Right ventricle myocardium inferior (tissue), 1 donor: ENCODE results near the gene ANGPTL8. TPM values are rescaled to one million over a fixed set of nuclear protein-coding genes. Genes with fewer than 3 reads are reported as not detected.

Source experiments
- ATAC-seq: fragments of 200-7000 bp; cut with Tn5 transposase; one replicate; pipeline ENCODE4 v1.9.1; 2020; ENCODE audit warnings: mild to moderate bottlenecking, moderate library complexity
- DNase-seq: peaks from one replicate; pipeline ENCODE4 v3.0.0; 2021; ENCODE audit errors: missing footprints
- intact Hi-C: fragments of 100-400 bp; cut with DNase I; formaldehyde crosslinking; loops from one replicate; pipeline ENCODE4 v1.11.0; 2022
- long read RNA-seq: library from polyadenylated mRNA; unstranded; transcript quantifications from one replicate; pipeline ENCODE4 v2.0.0, GENCODE V29; 2021
- total RNA-seq: library from RNA; stranded (reverse); fragmentation: NEBNext Ultra II Directional; extraction: Animal tissue kit (Norgen Biotek cat#: 25700); gene quantifications from one replicate; pipeline ENCODE4 v1.2.1, GENCODE V29; 2021
- donor health status: DM: no; HTN: yes; CAD: no; lungs with severe emphysema.

ANGPTL8 gene
- total RNA-seq, result 0.87 TPM
- long read RNA-seq, partial matches to known transcripts, result 0 of 2 reads
- long read RNA-seq, other reads (novel, unspliced or antisense), result 1 of 2 reads

GRCh38 chr19:11239377-11240000, at the start of gene ANGPTL8:
Gene ANGPTL8 (plus strand): TSS chr19:11239619. CDS start chr19:11239638, 19 bp downstream.
- DNase-seq, result no peak

DNA sequence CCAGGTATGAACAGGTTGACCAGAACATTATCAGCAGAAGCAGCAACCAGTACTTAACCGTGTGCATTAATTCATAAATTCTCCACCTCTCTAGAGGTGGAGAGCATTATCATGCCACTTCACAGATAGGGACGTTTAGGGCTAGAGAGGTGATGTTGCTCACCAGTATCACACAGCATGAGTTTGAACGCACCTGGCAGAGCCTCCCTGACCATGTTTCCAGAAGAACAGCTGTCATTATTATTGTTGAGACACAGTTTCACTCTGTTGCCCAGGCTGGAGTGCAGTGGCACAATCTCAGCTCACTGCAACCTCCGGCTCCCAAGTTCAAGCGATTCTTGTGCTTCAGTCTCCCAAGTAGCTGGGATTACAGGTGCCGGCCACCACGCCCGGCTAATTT, 48.9 kb upstream of the ANGPTL8 start:
- DNase-seq (no peak), ATAC-seq (no peak)
- intact Hi-C loops, result no loop called here

More at GRCh38 chr19:11239377-11240000, at the start of gene ANGPTL8:
- intact Hi-C loops, result no loop called here
- ATAC-seq, result no peak

DNA sequence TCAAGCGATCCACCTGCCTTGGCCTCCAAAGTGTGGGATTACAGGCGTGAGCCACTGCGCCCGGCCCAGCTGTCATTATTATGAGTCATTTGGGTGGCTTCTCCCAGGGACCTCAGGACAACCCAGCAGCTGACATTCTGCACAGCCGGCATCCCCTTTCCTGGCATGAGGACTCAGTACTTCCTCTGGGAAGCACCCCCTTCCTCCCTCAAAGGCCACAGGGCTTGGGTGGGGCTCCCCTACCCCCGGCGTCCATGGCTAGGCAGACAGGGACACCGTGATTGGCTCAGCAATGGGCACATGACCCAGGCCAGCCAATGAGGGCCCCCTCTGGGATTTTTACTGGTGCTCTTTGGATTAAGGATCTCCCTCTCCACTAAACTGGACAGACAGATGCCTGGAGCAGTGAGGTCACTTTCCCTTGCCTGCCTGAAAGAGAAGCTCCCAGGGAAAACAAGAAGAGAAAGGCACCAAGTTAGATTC, 48.1 kb upstream of the ANGPTL8 start:
- intact Hi-C loops, result no loop called here
- peak; percentile 86 for DNase-seq
- peak; percentile 81 for ATAC-seq

- DNase-seq (no peak), ATAC-seq (no peak)
- intact Hi-C loops, result no loop called here
Observed at GRCh38 chr19:11191934-11192333, 47.5 kb upstream of the ANGPTL8 start.

GRCh38 chr19:11192957-11193939, 46.2 kb upstream of the ANGPTL8 start:
- no peak for ATAC-seq
- intact Hi-C loops, result no loop called here
- DNase-seq, result no peak

DNA sequence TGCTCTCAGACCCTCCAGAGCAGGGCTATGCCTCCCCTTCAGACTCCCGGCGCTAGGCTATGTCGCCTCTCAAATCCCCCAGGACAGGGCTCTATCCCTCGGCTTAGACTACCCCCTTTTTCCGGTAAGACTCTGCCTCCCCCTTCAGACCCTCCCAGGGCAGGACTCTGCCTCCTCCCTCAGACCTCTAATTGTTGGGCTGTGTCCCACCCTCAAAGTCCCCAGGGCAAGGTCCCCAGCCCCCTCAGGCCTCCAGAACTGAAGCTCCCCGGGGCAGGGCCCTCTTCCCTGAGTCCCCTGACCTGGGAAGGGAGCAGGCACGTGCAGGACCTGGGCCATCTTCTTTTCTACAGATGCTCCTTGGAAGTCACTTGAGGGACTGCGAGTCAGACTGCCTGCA, 45.2 kb upstream of the ANGPTL8 start:
- ATAC-seq, result no peak
- intact Hi-C loops, result no loop called here
- no peak for DNase-seq

- intact Hi-C loops, result no loop called here
- ATAC-seq (no peak), DNase-seq (no peak)
Observed at GRCh38 chr19:11194656-11195558, 44.5 kb upstream of the ANGPTL8 start.

DNA sequence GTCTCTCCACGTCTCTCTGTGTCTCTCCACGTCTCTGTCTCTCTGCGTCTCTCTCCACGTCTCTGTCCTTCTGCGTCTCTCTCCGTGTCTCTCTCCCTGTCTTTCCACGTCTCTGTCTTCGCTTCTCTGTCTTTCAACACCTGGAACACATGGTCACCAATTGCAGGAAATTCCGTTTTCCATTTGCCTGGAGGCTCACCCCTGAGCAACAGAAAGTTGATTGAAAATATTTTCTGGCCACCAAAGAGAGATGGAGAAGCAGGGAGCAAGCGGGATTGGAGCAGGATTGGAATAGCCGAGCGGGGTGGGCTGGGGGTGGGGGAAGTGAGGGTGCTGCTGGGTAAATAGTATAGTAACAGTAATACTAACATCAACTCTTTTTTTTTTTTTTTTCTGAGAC, 43.7 kb upstream of the ANGPTL8 start:
- intact Hi-C loops, result no loop called here
- ATAC-seq (no peak), DNase-seq (peak; percentile 0)

GRCh38 chr19:11196406-11197287, 42.8 kb upstream of the ANGPTL8 start:
- intact Hi-C loops, result loop anchor here (1.0 kb wide), 1 partner anchor 53 kb away; no protein-coding TSS in a partner anchor
- peak; percentile 48 for ATAC-seq
- DNase-seq, result peak; percentile 71

DNA sequence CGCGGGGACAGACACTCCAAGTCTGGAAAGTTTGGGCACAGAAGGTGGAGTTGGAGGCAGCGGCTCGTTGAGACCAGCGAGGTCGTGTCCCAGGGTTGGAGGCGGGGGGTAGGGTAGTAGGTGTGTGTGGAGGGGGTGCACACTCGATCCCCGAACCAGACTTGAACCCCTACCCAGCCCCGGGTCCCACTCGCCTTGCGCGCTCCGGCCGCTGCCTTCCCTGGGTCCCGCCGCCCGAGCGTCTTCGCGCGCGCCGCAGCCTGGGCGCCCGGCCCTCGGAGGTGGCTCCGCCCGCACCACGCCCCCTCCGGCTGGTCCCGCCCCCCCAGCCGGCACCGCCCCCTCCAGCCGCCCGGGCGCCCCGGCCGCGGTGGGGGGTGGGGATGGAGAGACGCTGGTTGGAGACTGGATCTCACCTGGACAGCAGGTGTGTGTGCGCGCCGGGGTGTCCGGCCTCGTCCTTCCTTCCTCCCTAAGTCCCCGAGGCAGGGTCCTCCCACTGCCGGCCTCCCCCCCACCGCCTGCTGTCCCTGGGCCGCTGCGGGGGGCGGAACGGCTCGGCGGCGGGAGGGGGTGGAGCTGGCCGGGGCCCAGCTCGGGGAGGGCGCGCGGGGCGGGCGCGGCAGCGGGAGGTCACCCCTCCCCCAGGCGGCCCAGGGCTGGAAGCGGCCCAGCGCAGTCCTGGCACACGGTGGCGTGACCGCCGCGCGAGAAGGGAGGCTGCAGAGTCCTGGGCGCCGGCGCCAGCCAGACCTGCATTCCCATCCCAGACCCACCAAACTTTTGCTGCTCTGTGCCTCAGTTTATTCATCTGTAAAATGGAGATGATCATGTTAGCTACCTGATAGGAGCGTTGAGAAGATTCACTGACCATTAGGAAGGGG, 41.9 kb upstream of the ANGPTL8 start, which contains the start of gene KANK2:
Gene KANK2, minus strand, starts transcription at position 255 of the 884 bp plus-strand sequence. CDS start 3,034 bp downstream, outside the sequence.
- ATAC-seq (peak; percentile 89), DNase-seq (peak; percentile 91)
- intact Hi-C loops, result loop anchor here (1.0 kb wide), 1 partner anchor 54 kb away; no protein-coding TSS in a partner anchor

- ATAC-seq (no peak), DNase-seq (peak; percentile 26)
- intact Hi-C loops, result no loop called here
Observed at GRCh38 chr19:11198175-11198534, 41.3 kb upstream of the ANGPTL8 start.

GRCh38 chr19:11198769-11199424, 40.5 kb upstream of the ANGPTL8 start:
- ATAC-seq, result no peak
- peak; percentile 60 for DNase-seq
- intact Hi-C loops, result no loop called here

- no peak for ATAC-seq
- no peak for DNase-seq
- intact Hi-C loops, result no loop called here
Observed at GRCh38 chr19:11199517-11199916, 39.9 kb upstream of the ANGPTL8 start.

- ATAC-seq, result no peak
- peak; percentile 64 for DNase-seq
- intact Hi-C loops, result loop anchor here (5.0 kb wide), 1 partner anchor 163 kb away; no protein-coding TSS in a partner anchor
Observed at GRCh38 chr19:11200015-11200574, 39.3 kb upstream of the ANGPTL8 start.

GRCh38 chr19:11200931-11201330, 38.5 kb upstream of the ANGPTL8 start:
- intact Hi-C loops, result loop anchor here (5.0 kb wide), 1 partner anchor 164 kb away; no protein-coding TSS in a partner anchor
- DNase-seq (peak; percentile 67), ATAC-seq (no peak)

- peak; percentile 56 for DNase-seq
- intact Hi-C loops, result loop anchor here (5.0 kb wide), 1 partner anchor 164 kb away; no protein-coding TSS in a partner anchor
- no peak for ATAC-seq
Observed at GRCh38 chr19:11201791-11202190, 37.6 kb upstream of the ANGPTL8 start.
